HL-60 (cell line): ENCODE measurements around the gene B3GALT4.

Experiments used
- DNase-seq, 2 experiments: peaks; one replicate each; pipeline ENCODE4 v3.0.0-alpha.2; 2010 to 2020; ENCODE audit warnings: low read depth in 1 of 2, low spot score in 1 of 2
- H3K27ac ChIP-seq: fragments of 250-450 bp; sonication (Bioruptor Pico); replicated peaks from 2 replicates; pipeline ENCODE4 v1.5.1; 2020; ENCODE audit warnings: mild to moderate bottlenecking, moderate library complexity
- H3K27me3 ChIP-seq: fragments of 250-450 bp; sonication (Bioruptor Pico); 2 replicates; pipeline ENCODE4 v1.5.1; 2021; ENCODE audit warnings: mild to moderate bottlenecking, moderate library complexity; ENCODE audit not compliant: insufficient read depth, poor library complexity, severe bottlenecking
- H3K4me3 ChIP-seq: replicated peaks from 2 replicates; pipeline ENCODE4 v1.5.1; 2011; ENCODE audit warnings: mild to moderate bottlenecking, control low read depth, low read length; ENCODE audit not compliant: insufficient read depth
- CTCF ChIP-seq: IDR thresholded peaks from one replicate; pipeline ENCODE4 v1.5.1; 2011; ENCODE audit warnings: low read length, control low read depth, inconsistent platforms; ENCODE audit not compliant: insufficient read depth
- GABPA ChIP-seq: IDR thresholded peaks from 2 replicates; pipeline ENCODE4 v1.6.1; 2012; ENCODE audit warnings: low read depth
- POLR2AphosphoS5 ChIP-seq: IDR thresholded peaks from 2 replicates; pipeline ENCODE4 v1.6.1; 2012; ENCODE audit warnings: low read depth
- SPI1 ChIP-seq: IDR thresholded peaks from 2 replicates; pipeline ENCODE4 v1.6.1; 2012; ENCODE audit warnings: low read depth, mild to moderate bottlenecking, borderline replicate concordance
- TF ChIP-seq, protein P1 (sequence below): IDR thresholded peaks from 2 replicates; pipeline ENCODE4 v1.6.1; 2012; ENCODE audit warnings: low read depth; ENCODE audit not compliant: insufficient replicate concordance

B3GALT4 gene

GRCh38 chr6:33286946-33287914 lies 10.3 kb downstream of the B3GALT4 start:
- no peak for TF ChIP-seq SPI1
- TF ChIP-seq POLR2AphosphoS5 = no peak
- DNase-seq = no peak
- Histone ChIP-seq H3K4me3 (no peak overlapping the region), H3K27me3 (no peaks in the 10 kb centered on the region), H3K27ac (no peak overlapping the region)

- Histone ChIP-seq H3K27me3 (no peaks in the 10 kb centered on the region), H3K27ac (peak overlapping the region; percentile 69), H3K4me3 (peak overlapping the region; percentile 79)
- no peak for TF ChIP-seq GABPA
- no peak for TF ChIP-seq SPI1
- TF ChIP-seq, protein P1, sequence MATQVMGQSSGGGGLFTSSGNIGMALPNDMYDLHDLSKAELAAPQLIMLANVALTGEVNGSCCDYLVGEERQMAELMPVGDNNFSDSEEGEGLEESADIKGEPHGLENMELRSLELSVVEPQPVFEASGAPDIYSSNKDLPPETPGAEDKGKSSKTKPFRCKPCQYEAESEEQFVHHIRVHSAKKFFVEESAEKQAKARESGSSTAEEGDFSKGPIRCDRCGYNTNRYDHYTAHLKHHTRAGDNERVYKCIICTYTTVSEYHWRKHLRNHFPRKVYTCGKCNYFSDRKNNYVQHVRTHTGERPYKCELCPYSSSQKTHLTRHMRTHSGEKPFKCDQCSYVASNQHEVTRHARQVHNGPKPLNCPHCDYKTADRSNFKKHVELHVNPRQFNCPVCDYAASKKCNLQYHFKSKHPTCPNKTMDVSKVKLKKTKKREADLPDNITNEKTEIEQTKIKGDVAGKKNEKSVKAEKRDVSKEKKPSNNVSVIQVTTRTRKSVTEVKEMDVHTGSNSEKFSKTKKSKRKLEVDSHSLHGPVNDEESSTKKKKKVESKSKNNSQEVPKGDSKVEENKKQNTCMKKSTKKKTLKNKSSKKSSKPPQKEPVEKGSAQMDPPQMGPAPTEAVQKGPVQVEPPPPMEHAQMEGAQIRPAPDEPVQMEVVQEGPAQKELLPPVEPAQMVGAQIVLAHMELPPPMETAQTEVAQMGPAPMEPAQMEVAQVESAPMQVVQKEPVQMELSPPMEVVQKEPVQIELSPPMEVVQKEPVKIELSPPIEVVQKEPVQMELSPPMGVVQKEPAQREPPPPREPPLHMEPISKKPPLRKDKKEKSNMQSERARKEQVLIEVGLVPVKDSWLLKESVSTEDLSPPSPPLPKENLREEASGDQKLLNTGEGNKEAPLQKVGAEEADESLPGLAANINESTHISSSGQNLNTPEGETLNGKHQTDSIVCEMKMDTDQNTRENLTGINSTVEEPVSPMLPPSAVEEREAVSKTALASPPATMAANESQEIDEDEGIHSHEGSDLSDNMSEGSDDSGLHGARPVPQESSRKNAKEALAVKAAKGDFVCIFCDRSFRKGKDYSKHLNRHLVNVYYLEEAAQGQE = no peak
- TF ChIP-seq CTCF = no peak
- TF ChIP-seq POLR2AphosphoS5 = no peak
- DNase-seq = no peak
Measured at GRCh38 chr6:33288141-33288920, 11.4 kb downstream of the B3GALT4 start.

GRCh38 chr6:33288921-33289783 lies 12.2 kb downstream of the B3GALT4 start, which contains the start of the genes PFDN6 and WDR46:
Gene PFDN6 (plus strand): TSS chr6:33289601. CDS start chr6:33289857, 256 bp downstream.
Gene WDR46 (minus strand): TSS chr6:33289239. CDS start chr6:33289170, 69 bp downstream.
- no peaks in the 10 kb centered on the region for H3K27me3 ChIP-seq
- TF ChIP-seq GABPA (peak; percentile 98), SPI1 (peak; percentile 47; the same call in 1 of the 2 replicates), POLR2AphosphoS5 (peak; percentile 14; the same call in 1 of the 2 replicates)
- TF ChIP-seq, protein P1 = no peak
- H3K27ac ChIP-seq = peak within 1 kb of the TSS; percentile 69
- H3K4me3 ChIP-seq = peak within 1 kb of the TSS; percentile 79
- peak; percentile 85 to 91 for DNase-seq

DNA sequence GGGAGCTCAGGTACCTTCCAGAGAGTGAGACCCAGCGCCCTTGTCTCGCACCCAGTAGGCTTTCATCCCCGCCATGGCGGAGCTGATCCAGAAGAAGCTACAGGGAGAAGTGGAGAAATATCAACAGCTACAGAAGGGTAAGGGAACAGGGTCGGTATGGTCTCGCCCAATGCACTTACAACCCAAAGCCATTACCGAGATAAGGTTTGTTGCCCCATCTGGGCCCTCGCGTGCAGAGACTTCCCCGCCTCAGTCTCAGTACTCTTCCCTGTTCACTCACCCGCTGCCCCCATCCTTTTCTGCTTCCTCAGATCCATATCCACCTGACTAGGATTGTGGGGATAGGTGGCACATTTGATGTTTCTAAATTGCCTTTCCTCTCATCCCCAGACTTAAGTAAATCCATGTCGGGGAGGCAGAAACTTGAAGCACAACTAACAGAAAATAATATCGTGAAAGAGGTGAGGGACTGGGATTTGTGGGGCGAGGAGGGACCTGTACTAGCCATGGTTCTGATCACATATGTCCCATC lies 12.9 kb downstream of the B3GALT4 start:
- DNase-seq = peak in 1 of 2 experiments; percentile 23
- H3K27ac ChIP-seq = peak overlapping the region; percentile 69
- peak overlapping the region; percentile 79 for H3K4me3 ChIP-seq
- TF ChIP-seq GABPA (no peak), POLR2AphosphoS5 (no peak), SPI1 (no peak), CTCF (no peak)
- TF ChIP-seq, protein P1 = no peak
- H3K27me3 ChIP-seq = no peaks in the 10 kb centered on the region
